ENCODE results near the gene NOM1. TPM values are rescaled to one million over a fixed set of nuclear protein-coding genes. Genes with fewer than 3 reads are reported as not detected.
A peak's percentile ranks its signal among the peaks of the same experiment; 100 is the strongest.

NOM1 gene
- total RNA-seq, 1 experiment from 2014 or later: 31.7 TPM

DNA sequence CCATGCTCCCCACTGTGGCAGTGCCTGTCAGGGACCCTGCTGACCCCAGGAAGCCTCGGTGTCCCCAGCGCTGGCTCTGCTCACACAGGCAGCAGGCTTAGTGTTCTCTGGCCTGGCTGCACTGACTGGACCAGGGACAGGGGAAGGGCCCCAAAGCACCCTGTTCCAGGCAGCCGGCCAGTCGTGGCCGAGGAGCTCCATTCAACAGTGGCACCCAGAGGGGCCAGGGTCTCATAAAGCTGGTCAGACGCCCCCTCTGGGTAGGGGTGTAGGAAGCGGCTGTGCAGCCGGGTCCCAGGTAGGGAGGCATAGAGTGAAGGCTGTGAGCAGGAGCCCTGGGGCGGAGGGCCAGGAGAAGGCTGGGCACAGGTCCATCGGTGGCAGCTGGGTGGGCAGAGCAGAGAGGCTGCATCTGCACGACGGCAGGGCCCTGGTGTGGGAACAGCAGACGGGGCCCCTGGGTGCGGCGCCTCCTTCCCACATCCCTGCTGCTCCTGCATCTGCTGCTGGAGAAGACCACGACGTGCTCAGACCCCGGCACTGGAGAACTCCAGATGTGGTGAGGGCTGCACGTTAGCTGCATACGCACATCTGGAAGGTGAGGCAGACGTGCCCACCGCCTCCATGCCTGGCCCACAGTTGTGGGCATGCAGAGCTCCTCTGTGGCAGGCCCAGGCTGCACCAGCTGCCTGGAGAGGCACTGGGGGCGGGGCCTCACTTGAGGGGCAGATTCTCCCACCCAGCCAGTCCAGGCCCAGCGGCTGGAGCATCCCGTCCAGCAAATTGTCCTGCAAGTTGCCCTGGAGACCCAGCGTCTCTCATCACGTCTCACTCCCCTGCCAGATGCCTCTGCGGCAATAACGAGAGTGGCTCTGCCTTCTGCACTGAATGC lies 35.8 kb downstream of the NOM1 start:
- Histone ChIP-seq H3T11ph (ENCODE audit: low read length) (no peak overlapping the region), H3K4me2 (ENCODE audit: insufficient read depth, insufficient read length, low read length) (no peak overlapping the region), H3K27ac (ENCODE audit: insufficient read length, low read depth, low read length) (no peak overlapping the region), H4K8ac (replicated peaks; ENCODE audit: insufficient read length, low read depth, low read length) (no peak overlapping the region), H3K4ac (ENCODE audit: low read depth, low read length) (no peak overlapping the region), H4K91ac (ENCODE audit: insufficient read length, low read depth, low read length) (no peak overlapping the region), H3K56ac (ENCODE audit: insufficient read length, low read depth, low read length) (no peak overlapping the region), H3K23ac (ENCODE audit: insufficient read length, low read depth, low read length) (no peak overlapping the region), H3K79me2 (ENCODE audit: insufficient read depth, low read length) (no peaks in the 10 kb centered on the region), H3K4me1 (ENCODE audit: insufficient read depth, low read length) (no peaks in the 10 kb centered on the region), H3K79me1 (ENCODE audit: insufficient read depth, low read depth, low read length, poor library complexity, severe bottlenecking) (no peaks in the 10 kb centered on the region), H4K20me1 (ENCODE audit: control insufficient read depth, insufficient read depth, insufficient read length) (no peaks in the 10 kb centered on the region), H2BK5ac (ENCODE audit: insufficient read length, low read length) (no peak overlapping the region), H3K18ac (ENCODE audit: insufficient read length, low read depth, low read length) (no peak overlapping the region), H3K14ac (ENCODE audit: insufficient read depth, low read length) (no peak overlapping the region), H2AK5ac (ENCODE audit: insufficient read length, low read length) (no peak overlapping the region), H3K9ac (ENCODE audit: extremely low read depth, insufficient read length, low read length) (no peak overlapping the region), H4K5ac (ENCODE audit: insufficient read length, low read depth, low read length) (no peak overlapping the region), H3K23me2 (ENCODE audit: insufficient read length, low read depth, low read length, poor library complexity, severe bottlenecking) (no peaks in the 10 kb centered on the region), H2BK20ac (ENCODE audit: low read depth, low read length, poor library complexity, severe bottlenecking) (no peak overlapping the region), H2BK120ac (ENCODE audit: low read depth, low read length, poor library complexity, severe bottlenecking) (no peak overlapping the region), H3K27me3 (ENCODE audit: insufficient read depth, low read length) (no peaks in the 10 kb centered on the region), H2BK15ac (ENCODE audit: low read depth, low read length) (no peak overlapping the region), H2AFZ (ENCODE audit: low read length) (no peak overlapping the region), H3K9me3 (ENCODE audit: control insufficient read depth, low read depth, low read length) (no peaks in the 10 kb centered on the region), H2BK12ac (ENCODE audit: insufficient read length, low read depth, low read length) (no peak overlapping the region)
- peaks cover 3 to 5% of the 10 kb centered on the region in 2 experiments; a peak in 2 of 4 replicates for H3K4me1 Mint-ChIP-seq
- H3K27me3 Mint-ChIP-seq (ENCODE audit: low read depth): peaks cover 14% of the 10 kb centered on the region
- no peak overlapping the region for H3K4me3 Mint-ChIP-seq
- no CpG with 5 or more reads among the region's 29 CpGs for WGBS (ENCODE audit: extremely low coverage, insufficient read length, low lambda C conversion rate)
- TF ChIP-seq, protein P1, sequence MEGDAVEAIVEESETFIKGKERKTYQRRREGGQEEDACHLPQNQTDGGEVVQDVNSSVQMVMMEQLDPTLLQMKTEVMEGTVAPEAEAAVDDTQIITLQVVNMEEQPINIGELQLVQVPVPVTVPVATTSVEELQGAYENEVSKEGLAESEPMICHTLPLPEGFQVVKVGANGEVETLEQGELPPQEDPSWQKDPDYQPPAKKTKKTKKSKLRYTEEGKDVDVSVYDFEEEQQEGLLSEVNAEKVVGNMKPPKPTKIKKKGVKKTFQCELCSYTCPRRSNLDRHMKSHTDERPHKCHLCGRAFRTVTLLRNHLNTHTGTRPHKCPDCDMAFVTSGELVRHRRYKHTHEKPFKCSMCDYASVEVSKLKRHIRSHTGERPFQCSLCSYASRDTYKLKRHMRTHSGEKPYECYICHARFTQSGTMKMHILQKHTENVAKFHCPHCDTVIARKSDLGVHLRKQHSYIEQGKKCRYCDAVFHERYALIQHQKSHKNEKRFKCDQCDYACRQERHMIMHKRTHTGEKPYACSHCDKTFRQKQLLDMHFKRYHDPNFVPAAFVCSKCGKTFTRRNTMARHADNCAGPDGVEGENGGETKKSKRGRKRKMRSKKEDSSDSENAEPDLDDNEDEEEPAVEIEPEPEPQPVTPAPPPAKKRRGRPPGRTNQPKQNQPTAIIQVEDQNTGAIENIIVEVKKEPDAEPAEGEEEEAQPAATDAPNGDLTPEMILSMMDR (conservative IDR thresholded peaks at IDR 0.05): peak; percentile 29; the same call in 1 of the 3 replicates
- peaks cover 0 to 3% (median 0%) of the 10 kb centered on the region in 3 experiments; a peak in 3 of 7 replicates for H3K36me3 Mint-ChIP-seq (ENCODE audit: insufficient read depth in 1 of 3, low read depth in 3 of 3)
- H3K27ac Mint-ChIP-seq: no peak overlapping the region
- no peak for DNase-seq
- H3K9me3 Mint-ChIP-seq: peaks cover 0 to 2% of the 10 kb centered on the region in 2 experiments; a peak in 1 of 5 replicates

Data from H9 (cell line).